Measurements from ENCODE around the gene NGF. TPM values are rescaled to one million over a fixed set of nuclear protein-coding genes. Genes with fewer than 3 reads are reported as not detected.
A peak's percentile ranks its signal among the peaks of the same experiment; 100 is the strongest.

NGF gene
- total and polyA plus RNA-seq, 2 of the 4 experiments (the other 2 are of a cell fraction) = 12.5 to 21.7 TPM

DNA sequence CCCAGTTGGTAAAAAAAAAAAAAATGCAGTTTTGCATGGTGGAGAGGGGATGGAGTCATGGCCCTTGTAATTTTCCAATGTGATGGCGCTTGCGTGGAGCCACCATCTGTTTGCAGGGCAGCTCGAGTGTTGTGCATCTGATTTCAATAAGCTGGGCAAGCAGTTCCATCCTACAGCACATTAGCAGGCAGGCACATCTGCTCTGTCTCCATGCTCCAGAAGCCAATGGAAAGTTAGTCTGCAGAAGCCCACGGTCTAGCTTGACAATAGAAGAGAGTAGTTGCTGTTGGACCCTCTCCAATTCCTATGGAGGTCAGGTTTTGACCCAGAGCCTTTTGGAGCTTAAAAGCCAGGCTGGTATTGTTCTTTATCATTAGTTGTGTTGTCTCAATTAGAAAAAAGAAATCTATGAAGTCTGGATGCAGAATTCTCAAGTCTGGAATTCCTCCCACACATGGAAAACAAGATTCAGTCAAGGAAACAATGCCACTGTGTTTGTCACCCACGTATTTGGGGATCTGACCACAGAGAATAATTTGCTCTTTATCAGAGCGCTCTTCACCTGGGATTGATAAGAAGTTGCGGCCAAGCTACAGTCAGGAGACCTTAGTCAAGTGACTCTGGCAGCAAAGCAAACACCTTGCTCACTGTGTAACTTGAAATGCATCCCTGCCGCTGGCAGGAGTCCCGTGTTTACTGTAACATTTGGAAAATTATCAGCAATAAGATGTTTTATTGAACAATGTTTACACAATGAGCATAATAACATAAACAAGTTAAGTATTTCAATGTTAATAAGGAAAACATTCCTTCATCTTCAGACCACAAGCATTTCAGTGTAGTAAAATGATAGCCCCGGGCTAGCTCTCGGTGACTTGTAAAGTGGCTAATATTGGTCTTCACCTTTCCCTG is 20.7 kb downstream of the NGF start:
- CTCF ChIA-PET = no interaction called here
- Histone ChIP-seq H3K18ac (ENCODE audit: low read depth, low read length) (no peak overlapping the region), H3K14ac (replicated peaks; ENCODE audit: low read depth, low read length) (no peak overlapping the region), H2AFZ (replicated peaks; ENCODE audit: low read length, poor library complexity) (no peak overlapping the region), H3K9me3 (ENCODE audit: control insufficient read depth, insufficient read depth, low read length) (no peaks in the 10 kb centered on the region), H3K4me1 (ENCODE audit: control insufficient read depth, insufficient read depth, low read length) (peaks cover 12% of the 10 kb centered on the region), H3K79me1 (ENCODE audit: low read depth in 1 of 2, low read length in 2 of 2) (peaks cover 7 to 22% of the 10 kb centered on the region in 2 experiments; a peak in 3 of 4 replicates), H3K56ac (ENCODE audit: extremely low read depth, insufficient read depth, low read length) (no peak overlapping the region), H3K9me1 (ENCODE audit: insufficient read depth, low read length) (peaks cover 6% of the 10 kb centered on the region; the same call in 1 of the 2 replicates), H2BK5ac (ENCODE audit: low read depth, low read length, poor library complexity, severe bottlenecking) (no peak overlapping the region), H3K4ac (ENCODE audit: low read depth, low read length) (no peak overlapping the region), H4K8ac (ENCODE audit: low read depth in 2 of 2, low read length in 2 of 2) (no peak overlapping the region), H2AK9ac (replicated peaks; ENCODE audit: low read depth, low read length, poor library complexity) (no peak overlapping the region), H4K20me1 (ENCODE audit: insufficient read depth, low read length) (no peaks in the 10 kb centered on the region), H3K23ac (ENCODE audit: low read depth, low read length) (no peak overlapping the region), H2BK120ac (ENCODE audit: low read depth, low read length) (no peak overlapping the region), H3K27ac (ENCODE audit: insufficient read depth, low read length) (no peak overlapping the region), H2BK15ac (ENCODE audit: low read depth, low read length) (no peak overlapping the region), H3K4me2 (ENCODE audit: low read depth, low read length) (no peak overlapping the region), H3K9ac (ENCODE audit: low read depth, low read length) (no peak overlapping the region), H3K27me3 (ENCODE audit: control insufficient read depth, insufficient read depth, low read length) (no peaks in the 10 kb centered on the region; the same call in 1 of the 2 replicates), H2BK20ac (ENCODE audit: low read depth, low read length) (no peak overlapping the region), H2AK5ac (ENCODE audit: low read depth, low read length) (no peak overlapping the region), H3K4me3 (ENCODE audit: insufficient read depth, low read depth, low read length) (no peak overlapping the region), H4K91ac (ENCODE audit: insufficient read depth, low read depth, low read length) (no peak overlapping the region), H4K5ac (ENCODE audit: low read depth, low read length) (no peak overlapping the region), H3K36me3 (ENCODE audit: control insufficient read depth, insufficient read depth, low read length) (no peaks in the 10 kb centered on the region)
- peak; percentile 51 for DNase-seq
- dilution Hi-C loops (cut with HindIII; ENCODE audit: low sequenced_read_pairs, unreplicated experiment) (no loop called here), intact Hi-C loops (cut with micrococcal nuclease) (no loop called here), in situ Hi-C loops (cut with MboI; ENCODE audit: low sequenced_read_pairs) (loop anchor here (25.0 kb wide), 1 partner anchor 580 kb away; no protein-coding TSS in a partner anchor)
- WGBS, 2 experiments (ENCODE audit: extremely low coverage in 2 of 2, insufficient read length in 1 of 2) = no CpG with 5 or more reads among the region's 11 CpGs
- peak; percentile 45 for ATAC-seq (ENCODE audit: low read depth)
- POLR2A ChIA-PET (ENCODE audit: unreplicated experiment) = no interaction called here
- no TSS peak for BruUV-seq (replicated peaks)
- TF ChIP-seq RFX5 (IDR thresholded peaks at IDR 0.05; ENCODE audit: low read depth, low read length) (no peak), RCOR1 (IDR thresholded peaks at IDR 0.05; ENCODE audit: insufficient replicate concordance, low read length) (no peak), FOS (IDR thresholded peaks at IDR 0.05; ENCODE audit: low read depth, low read length) (no peak), CHD1 (IDR thresholded peaks at IDR 0.05; ENCODE audit: low read depth, low read length) (no peak), POLR2A (IDR thresholded peaks at IDR 0.05; ENCODE audit: low read depth, low read length) (no peak), MAFK (IDR thresholded peaks at IDR 0.05; ENCODE audit: low read depth, low read length) (no peak), RAD21 (IDR thresholded peaks at IDR 0.05; ENCODE audit: low read length) (no peak), MAZ (IDR thresholded peaks at IDR 0.05; ENCODE audit: borderline replicate concordance, low read depth, low read length) (no peak), USF2 (IDR thresholded peaks at IDR 0.05; ENCODE audit: low read depth, low read length) (no peak), BHLHE40 (IDR thresholded peaks at IDR 0.05; ENCODE audit: low read depth, low read length) (no peak), NFE2L2 (IDR thresholded peaks at IDR 0.05; ENCODE audit: low read depth, low read length) (no peak), CEBPB (IDR thresholded peaks at IDR 0.05; ENCODE audit: low read depth, low read length) (no peak), MXI1 (IDR thresholded peaks at IDR 0.05; ENCODE audit: borderline replicate concordance, low read depth, low read length) (no peak)
- TF ChIP-seq, protein P1, sequence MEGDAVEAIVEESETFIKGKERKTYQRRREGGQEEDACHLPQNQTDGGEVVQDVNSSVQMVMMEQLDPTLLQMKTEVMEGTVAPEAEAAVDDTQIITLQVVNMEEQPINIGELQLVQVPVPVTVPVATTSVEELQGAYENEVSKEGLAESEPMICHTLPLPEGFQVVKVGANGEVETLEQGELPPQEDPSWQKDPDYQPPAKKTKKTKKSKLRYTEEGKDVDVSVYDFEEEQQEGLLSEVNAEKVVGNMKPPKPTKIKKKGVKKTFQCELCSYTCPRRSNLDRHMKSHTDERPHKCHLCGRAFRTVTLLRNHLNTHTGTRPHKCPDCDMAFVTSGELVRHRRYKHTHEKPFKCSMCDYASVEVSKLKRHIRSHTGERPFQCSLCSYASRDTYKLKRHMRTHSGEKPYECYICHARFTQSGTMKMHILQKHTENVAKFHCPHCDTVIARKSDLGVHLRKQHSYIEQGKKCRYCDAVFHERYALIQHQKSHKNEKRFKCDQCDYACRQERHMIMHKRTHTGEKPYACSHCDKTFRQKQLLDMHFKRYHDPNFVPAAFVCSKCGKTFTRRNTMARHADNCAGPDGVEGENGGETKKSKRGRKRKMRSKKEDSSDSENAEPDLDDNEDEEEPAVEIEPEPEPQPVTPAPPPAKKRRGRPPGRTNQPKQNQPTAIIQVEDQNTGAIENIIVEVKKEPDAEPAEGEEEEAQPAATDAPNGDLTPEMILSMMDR (conservative IDR thresholded peaks at IDR 0.05; ENCODE audit: low read depth, low read length) = no peak
- TF ChIP-seq, protein P2, sequence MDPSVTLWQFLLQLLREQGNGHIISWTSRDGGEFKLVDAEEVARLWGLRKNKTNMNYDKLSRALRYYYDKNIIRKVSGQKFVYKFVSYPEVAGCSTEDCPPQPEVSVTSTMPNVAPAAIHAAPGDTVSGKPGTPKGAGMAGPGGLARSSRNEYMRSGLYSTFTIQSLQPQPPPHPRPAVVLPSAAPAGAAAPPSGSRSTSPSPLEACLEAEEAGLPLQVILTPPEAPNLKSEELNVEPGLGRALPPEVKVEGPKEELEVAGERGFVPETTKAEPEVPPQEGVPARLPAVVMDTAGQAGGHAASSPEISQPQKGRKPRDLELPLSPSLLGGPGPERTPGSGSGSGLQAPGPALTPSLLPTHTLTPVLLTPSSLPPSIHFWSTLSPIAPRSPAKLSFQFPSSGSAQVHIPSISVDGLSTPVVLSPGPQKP (IDR thresholded peaks at IDR 0.05; ENCODE audit: borderline replicate concordance, low read depth, low read length) = no peak

All from IMR-90 (cell line).